CD4-positive, alpha-beta T cell treated with Interleukin-12 subunit alpha and Interleukin-12 subunit beta, for 1 hour (primary cell): ENCODE results near the gene KRT75.

Experiments used
- DNase-seq: peaks from one replicate; pipeline ENCODE4 v3.0.0-alpha.2; 2020

KRT75 gene

DNA sequence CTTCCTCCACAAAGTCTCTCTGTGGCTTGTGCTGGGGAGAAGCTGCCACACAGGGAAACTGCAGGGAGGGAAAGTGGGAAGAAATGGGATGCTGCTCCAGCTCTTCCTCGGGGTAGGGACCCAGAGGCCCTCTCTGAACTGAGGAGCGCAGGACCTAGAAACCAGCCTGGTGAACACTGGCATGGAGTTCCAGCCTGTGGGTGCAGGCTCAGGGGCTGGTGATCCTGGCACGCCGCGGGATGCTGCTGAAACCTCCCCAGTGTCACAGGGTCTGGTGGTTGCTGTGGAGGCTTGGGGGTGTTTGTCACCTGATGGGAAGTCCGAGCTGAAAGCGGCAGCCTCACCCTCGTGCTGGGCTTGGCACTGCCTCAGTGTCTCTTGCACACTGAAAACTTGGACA, 5.2 kb upstream of the KRT75 start:
- no peak for DNase-seq

DNA sequence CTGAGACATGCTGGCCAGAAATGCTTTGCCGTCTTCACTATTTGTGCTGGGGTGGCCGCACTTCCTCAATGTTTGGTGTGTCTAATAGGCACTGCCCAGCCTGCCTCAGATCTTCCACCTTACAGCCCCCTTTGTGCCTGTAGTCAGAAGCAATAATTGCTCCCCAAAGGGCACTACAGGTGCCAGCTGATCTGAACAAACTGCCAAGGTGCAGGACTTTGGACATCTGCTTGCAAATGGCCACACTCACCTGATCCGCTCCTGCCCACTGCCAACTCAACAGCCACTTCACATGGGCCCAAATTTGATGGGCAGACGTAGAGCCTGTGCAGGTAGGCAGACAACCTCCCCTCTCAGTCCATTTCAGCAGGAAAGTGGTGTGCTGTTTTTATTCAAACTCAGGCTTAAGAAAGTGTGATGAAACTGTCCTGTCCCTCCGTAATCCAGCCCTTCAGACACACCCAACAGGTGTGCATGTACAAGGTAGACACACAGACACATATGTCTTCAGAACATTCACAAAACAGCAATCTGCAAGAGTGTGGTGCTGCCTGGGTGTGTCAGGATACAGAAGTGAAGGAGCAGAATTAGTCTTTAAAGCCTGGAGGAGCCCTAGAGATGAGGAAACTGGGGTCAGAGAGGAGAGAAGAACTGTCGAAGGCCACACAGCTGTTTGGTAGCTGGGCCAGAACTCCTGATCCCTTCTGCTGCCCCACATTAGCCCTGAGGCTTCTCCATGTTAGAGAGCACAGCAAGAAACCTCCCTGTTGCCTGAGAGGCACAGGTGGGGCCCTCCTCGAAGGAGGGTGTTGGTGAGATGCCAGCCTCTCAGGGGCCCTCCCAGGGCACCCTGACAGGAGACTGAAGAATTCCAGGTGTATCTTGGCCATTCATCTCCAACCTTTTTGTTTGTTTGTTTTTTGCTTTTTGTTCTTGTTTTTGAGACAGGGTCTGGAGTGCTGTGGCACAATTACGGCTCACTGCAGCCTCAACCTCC, 4.4 kb upstream of the KRT75 start:
- DNase-seq, result no peak

DNA sequence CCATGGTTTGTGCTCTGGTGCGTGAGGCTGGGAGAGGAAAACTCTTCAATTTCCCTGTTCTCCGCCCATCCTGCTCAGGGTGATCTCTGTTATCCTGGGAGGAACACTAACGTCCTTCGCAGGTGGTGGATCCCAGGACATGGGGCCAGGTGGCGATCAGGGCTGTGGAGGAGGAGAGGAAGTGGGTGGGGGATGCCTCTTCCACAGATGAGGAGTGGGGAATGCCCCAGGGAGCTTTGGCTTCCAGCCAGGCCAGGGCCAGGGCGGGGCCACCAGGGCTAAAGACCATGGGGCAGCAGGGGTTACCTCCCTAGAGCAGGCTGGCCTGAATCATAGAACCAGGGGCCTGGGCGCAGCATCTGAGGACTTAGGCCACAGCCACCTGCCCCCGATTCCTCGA, 3.3 kb upstream of the KRT75 start:
- no peak for DNase-seq

DNA sequence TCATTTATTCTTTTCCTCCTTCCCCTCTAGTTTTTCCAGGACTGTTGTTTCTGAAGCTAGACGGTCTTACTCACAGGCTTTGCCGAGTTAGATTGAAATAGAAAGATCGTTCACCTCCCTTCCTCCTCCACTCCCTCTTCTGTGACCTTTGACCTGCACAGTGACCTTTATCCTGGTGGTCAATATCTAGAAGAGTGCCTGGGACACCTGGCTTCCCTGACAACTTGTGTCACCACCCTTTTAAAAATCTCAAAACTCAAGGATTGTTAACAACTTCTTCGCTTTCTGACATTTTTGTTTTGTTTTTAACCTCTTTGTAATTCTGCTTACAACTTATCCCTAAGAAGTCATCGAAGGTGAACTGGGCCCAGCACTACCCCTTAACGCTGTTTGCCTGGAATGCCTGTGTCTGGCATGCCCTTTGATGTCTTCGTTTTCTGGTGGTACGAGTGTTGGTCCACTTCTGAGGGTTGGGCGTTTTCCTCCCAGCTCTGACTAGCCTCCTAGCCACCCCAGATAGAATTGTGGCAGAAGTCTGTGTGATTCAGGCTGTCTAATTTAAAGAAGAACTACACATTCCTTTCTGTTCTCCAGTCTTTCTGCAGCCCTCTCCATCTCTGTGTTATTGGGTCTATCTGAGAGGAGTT, 2.8 kb upstream of the KRT75 start:
- no peak for DNase-seq

DNA sequence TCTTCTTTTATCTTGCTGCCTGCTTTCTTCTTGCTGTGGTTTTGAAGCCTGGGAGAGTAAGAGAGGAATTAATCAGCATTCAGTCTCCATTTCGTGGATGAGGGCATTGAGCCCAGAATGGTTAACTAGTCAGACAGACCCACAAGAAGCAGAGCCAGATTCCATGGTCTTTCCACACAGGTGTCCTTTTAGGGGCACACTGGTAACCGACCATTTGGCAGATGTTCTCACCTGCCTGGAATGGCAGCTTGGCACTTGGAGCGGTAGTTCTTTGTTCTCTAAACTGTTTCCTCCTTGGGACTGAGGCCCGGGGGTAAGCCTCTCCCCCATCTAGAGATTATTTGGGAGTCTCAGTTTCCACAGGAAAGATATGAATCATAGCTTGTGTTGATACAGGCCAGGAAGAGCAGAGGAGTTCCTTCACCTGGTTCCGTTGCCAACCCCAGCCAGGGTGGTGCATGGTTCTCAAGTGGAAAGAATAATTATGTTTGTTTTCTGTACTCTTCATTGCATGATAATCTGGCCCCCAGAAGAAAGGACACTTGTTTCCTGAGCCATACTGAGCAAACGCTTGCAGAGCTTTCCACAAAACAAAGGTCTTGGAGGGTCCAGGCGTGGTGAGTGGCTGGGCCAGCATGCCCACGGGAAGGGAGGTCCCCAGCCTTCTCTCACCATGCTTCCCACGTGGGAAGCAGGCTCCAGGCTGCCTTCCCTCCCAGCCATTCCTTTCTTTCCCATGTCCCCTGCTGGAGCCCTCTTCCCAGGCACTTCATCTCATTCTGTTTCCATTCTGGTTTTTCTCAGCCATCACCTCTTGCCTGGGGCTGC, 2.0 kb upstream of the KRT75 start:
- DNase-seq, result no peak

DNA sequence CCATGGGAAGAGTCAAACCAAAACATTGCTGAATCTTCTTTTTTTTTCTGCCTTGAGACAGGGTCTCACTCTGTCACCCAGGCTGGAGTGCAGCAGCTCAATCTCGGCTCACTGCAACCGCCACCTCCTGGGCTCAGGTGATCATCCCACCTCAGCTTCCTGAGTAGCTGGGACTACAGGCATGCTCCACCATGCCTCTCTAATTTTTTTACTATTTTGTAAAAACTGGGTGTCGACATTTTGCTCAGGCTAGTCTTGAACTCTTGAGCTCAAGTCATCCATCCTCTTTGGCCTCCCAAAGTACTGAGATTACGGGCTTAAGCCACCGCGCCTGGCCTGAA, 1.5 kb upstream of the KRT75 start:
- DNase-seq, result no peak

DNA sequence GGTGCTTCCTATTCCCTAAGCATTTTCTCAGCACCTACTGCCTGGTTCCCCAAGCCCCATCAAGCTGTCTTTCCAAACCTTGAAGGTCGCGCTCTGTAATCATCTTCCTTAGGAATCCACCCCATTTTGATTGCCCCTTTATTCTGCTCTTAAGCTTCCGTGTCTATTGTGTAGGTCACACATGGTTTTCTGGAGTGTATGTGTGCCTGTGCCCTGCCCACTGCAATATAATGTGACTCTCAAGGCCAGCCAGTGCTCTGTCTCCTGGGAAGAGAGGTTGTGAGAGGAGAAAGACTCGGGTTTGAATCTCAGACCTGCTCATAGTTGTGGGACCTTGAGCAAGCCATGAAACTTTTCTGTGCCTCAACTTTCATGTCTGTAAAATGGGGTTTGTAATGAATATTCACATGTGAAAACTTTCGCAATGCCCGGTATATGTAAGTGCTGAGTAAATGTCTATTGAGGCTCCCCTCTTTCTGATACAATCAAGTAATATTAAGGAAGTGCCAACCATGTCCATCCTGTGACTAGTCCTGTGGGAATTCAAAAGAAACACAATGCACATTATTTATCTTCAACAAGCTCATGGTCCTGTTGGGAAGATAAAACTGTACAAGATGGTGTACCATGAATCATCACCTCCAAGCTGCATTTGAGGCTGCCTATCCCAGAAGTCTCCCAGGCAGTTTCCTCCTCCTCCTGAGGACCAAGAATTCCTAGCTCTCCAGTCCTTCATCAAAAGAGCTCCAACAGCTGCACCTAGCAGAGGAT, 774 bp upstream of the KRT75 start:
- no peak for DNase-seq

DNA sequence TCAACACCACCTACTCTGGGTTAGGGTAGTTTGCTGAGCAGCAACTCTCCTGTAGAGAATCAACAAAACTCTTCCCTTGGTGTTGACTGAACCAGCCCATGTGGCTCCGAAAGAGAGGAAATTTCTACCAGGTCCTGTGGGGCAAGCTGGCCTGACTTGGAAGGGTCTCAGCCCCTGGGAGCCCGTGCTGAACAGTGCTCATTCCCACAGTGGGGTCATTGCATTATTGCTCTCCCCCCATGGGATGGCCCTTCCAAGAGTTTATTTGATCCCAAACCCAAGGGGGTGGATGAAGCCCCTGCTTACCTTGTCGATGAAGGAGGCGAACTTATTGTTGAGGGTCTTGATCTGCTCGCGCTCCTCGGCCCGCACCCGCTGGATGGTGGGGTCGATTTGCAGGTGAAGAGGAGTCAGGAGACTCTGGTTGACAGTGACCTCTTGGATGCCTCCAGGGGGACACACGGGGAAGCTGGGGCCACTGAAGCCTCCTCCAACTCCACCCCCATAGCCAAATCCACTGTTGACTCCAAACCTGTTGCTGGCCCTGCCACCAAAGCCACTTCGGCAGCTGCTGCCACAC, 580 bp downstream of the KRT75 start:
- DNase-seq, result no peak

DNA sequence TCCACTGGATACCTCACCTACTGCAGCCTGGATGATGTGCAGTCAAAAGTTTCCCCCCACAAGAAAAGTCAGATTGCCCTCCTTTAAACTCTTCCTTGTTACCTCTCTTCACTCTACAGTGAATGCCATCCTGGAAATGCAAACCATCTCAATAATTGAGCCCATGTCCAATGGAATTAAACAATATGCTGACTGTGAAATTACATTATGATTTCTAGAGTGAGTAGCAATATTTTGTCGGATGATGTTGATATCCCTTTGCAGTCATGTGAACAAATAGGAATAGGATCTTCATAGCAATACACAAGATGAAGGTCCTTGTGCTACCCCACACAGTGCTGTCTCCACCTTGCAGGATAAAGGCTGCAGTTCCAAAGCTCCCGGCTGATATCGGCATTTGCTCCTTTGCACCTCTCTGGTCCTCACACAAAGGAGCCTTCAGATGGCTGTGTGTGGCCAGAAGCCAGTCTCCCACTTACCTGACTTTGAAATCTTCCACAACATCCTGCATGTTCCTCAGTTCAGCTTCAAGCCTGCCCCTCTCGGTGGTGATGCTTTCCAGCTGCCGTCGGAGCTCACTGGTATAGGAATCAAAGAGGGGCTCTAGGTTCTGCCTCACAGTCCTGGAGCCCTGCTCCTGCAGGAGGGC, 1.5 kb downstream of the KRT75 start:
- no peak for DNase-seq

DNA sequence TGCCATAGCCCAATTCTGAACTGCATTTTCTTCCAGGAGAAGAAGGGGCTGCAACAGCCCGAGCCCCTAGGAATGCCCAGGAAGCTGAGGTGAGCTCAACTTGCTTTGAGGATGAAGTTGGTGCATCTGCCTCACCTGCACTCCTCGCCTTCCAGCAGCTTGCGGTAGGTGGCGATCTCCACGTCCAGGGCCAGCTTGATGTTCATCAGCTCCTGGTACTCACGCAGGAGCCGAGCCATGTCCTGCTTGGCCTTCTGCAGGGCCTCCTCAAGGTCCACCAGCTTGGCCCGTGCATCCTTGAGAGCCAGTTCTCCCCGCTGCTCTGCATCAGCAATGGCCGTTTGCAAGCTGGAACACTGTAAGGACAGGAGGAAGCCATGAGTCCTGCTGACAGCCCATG, 6.0 kb downstream of the KRT75 start:
- no peak for DNase-seq

DNA sequence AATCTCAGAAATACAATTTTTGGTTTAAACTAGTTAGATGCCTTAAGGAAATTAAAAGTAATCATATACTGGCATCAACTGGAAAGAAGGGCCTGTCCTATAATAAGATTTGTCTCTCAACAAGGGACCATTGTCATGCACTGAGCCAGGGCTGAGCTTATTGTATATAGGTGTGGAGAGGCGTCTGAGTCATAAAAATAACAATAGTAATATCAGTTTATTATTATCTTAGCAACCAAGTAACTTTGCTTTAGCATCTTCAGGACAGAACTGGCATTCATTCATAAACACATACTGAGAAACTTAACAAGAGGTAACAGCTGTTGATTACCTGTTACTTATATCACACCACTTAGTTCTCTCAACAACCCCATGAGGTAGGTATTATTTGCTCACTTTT, 7.1 kb downstream of the KRT75 start:
- no peak for DNase-seq

DNA sequence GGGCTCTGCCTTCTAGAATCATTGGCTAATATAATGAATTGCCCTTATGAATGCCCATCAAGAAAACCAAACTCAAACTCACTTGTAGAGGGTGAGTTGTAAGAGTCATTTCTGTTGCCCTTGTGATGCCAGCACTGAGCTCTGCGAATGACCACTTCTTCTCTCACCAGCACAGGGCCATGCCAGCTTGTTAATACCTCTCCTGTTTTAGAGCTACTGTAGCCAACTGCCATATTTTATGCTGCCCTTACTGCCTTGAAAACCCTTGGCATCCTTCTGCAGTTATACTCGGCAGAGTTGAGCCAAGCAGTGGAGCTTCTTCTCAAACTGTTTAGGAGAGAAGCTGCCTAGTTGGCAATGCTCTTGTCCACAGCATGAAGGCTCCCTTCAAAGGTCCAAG, 8.1 kb downstream of the KRT75 start:
- DNase-seq, result no peak

DNA sequence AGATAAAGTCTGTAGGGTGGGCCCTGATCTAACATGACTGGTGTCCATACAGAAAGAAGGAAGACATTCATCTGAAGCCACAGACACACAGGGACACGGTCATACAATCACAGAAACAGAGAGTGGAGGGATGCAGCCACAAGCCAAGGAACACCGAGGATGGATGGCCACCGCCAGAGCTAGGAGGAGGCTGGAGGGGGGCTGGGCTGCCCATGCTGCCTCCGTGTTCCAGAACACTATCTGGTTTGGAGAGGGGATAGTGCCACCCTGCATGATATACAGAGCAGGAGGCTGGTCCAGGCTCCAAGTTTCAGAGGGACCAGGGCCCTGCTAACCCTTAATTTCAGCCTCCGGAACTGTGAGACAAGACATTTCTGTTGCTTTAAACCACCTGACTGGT, 8.7 kb downstream of the KRT75 start:
- no peak for DNase-seq

DNA sequence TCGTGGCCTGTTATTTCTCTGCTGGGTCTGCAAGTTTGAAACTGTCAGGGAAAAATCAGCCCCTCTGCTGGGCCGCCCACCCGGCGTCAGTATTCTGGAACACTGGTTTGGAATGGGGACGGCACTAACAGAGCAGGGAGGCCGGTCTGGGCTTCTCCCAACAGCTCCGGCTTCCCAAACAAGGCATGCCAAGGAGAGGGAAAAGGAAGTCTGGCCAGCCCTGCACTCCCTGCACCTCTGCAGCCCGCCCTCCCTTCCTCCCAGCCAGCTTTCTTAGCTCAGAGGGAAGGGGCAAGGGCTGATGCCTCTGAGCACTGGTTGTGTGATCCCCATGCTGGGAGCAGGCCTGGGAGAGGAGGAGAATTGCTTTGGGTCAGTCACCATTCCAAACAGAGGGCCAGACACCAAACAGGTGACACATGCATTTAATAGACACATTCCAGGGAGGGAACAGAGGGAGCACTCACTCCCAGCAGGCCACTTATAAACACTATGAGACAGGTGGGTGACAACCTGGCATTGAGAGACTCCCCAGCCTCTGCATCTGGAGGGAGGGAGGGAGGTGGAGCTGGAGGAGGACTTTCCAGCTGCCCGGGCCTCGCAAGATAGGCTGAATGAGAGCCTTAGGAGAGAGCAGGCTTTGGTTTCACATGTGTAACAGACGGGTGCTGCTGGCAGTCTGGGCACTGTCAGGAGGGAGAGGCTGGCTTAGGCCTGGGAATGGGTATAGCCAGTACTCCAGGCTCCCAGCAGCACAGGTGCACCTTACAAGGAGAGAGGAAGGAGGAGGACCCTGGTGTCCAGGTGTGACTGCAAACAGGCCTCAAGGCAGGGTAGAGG, 10.3 kb downstream of the KRT75 start:
- no peak for DNase-seq

DNA sequence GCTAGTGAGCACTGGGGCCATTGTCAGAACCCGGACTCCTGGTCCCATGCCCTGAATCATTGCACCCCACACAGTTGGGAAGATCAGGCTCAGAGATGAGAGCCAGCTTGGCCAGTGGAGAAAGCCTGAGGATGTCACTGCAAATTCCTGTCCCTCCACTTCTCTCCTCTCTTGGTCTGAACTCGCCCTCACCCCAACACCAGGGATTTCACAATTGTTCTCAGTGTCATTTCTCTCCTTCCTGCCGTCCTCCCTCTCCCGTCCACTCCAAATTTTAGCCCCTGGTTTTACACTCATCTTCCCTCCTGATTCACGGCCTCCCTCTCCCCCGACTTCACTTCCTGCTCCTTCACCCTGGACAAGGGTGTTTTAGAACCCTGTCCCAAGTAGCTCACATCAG, 11.1 kb downstream of the KRT75 start:
- no peak for DNase-seq

DNA sequence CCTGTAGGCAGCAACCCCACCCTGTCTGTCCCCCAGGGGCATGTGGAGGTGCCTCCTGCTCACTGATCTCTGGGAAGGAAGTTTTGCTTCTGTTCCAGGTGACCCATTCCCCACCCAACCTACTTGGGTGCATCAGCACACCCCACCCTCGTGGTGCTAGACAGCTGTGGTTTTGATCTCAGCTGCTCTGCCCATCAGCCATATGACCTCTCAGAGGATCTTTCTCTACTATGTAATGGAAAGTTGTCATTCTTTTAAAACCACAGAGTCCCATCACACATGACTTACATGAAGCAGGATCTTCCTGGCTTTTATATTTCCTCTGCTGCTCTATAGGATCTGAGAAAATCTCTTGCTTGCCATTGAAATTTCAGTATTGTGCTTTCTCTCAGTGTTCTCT, 14.5 kb downstream of the KRT75 start:
- DNase-seq, result no peak

DNA sequence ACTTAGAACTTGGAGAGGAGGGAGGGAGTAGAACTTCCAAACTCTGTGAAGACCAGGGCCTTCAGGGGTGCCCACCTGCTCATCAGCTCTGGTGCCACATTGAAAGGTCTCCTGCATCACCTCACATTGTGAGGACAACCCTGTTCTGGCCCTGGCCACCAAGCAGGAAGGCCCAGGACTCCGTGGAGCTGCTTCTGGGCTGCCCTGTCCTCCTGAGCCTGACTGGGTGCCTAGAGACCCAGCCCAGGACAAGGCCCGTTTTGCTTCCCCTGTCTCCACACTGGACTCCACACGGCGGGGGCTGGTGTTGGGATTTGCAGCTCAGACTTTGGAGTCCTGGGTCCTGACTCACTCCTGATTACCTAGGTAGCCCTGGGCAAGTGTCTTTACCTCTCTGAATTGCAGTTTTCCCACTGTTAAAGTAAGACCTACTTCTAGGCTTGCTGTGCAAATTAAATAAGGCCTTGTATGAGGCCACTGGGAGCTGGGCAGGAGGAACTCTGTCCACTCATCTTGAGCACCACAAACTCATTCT, 15.5 kb downstream of the KRT75 start:
- DNase-seq, result no peak

DNA sequence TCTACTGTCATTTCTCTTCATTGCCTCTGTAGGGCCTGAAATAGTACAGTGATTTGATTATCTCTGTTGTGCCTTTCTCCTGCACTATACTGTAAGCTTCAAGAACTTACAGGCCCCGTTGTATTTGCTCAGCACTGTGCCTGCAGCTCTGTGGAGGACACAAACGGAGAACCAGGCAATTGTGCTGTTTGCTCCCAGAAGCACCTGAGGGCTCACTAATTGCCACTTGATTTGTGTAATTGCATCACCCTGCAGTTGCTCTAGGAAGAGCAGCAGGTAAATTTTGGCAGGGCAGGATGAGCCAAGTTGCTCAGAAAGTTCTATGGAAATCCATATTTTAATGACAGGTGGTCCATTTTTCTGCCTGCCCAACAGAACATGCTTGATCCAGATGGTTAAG, 16.4 kb downstream of the KRT75 start:
- no peak for DNase-seq

DNA sequence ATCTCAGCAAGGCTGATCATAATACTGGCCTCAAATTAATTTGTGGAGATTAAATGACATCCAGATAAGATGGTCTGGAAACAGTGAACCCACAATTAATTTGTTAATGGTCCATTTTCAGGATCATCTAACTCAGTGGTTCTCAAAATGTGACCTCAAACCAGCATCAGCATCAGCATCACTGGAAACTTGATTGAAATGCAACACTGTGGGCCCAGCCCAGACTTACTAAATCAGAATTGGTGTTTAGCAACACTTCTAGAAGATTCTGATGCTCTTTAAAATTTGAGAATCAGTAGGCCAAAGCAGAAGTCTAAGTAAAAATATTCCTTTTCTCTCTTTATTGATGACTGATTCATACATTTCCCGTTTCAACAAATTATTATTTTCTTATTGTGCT, 17.4 kb downstream of the KRT75 start:
- DNase-seq, result no peak

DNA sequence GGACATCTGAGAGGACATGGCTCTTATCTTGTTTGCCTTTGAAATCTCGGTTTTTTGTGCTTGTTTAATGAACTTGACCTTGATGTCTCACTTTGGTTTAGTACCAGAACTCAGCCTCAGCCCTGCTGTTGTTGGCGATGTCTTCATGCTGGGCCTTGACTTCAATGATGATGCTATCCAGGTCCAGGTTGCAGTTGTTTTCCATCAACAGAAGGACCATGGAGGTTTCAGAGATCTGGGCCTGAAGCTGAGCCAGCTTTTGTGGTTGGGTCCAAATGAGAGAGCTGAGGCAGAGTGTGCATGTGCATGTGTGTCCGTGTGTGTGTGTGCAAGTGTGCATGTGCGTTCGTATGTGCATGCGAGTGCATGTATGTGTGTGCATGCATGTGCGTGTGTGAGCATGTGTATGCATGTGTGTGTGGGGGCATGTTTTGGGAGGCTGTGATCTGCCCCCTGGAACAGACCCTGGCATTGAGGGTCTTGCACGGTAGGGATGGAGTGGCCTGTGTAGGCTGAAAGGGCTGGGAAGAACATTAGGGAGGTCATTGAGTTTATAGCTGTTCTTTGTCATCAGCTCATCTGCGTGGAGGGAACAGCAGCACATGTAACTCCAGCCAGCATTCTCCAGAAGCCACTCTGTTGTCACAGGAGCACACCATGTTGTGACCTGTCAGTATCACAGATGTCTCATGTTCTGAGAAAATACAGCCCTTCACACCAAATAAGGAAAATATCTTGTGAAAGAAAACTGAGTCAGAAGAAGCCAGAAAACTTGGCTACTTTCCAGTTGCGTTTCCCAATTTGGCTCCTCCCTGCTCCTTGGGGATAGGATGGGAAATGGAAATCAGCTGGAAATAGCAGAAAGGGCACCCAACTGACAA, 18.1 kb downstream of the KRT75 start:
- DNase-seq, result no peak
